H1 (cell line): Measurements from ENCODE around the gene ATCAY. TPM values are rescaled to one million over a fixed set of nuclear protein-coding genes. Genes with fewer than 3 reads are reported as not detected.

Experiments used
- CHD2 ChIP-seq: IDR thresholded peaks from 2 replicates; pipeline ENCODE4 v1.6.1; 2012; ENCODE audit warnings: low read length, improper control_type of control experiment
- ZNF274 ChIP-seq: IDR thresholded peaks from 2 replicates; pipeline ENCODE4 v1.7.0; 2012; ENCODE audit warnings: low read length, borderline replicate concordance; ENCODE audit errors: extremely low read depth
- polyA plus RNA-seq, 7 experiments: library from polyadenylated mRNA; depleted of rRNA in 3 of 7; stranded (reverse) in 5 of 7; unstranded in 2 of 7; fragments of >200 nt in 5 of 7; fragments of 200-250 nt in 2 of 7; gene quantifications; 1 replicate in 5 of 7; 2 replicates in 1 of 7; 4 replicates in 1 of 7; pipeline versions ENCODE4 v1.2.1 to v1.2.3, GENCODE V29; 2011 to 2013; ENCODE audit warnings: missing spikeins in 2 of 7, mixed read lengths in 2 of 7
- total RNA-seq: library from RNA; stranded (reverse); fragmentation: NEBNext Ultra II Directional; extraction: Animal tissue kit (Norgen Biotek cat#: 25700); gene quantifications from 2 replicates; pipeline ENCODE4 v1.2.1, GENCODE V29; 2021

ATCAY gene
- total and polyA plus RNA-seq, 2 of the 8 experiments (the other 6 are each of a cell fraction or from before 2014, with no cell fraction given): 24.4 to 33.8 TPM

- TF ChIP-seq CHD2 (no peak), ZNF274 (no peak)
These were observed 27.3 kb downstream of the ATCAY start (continued) for GRCh38 chr19:3907626-3908265.
